OCI-LY7 (cell line): Measurements from ENCODE around the gene USP6. TPM values are rescaled to one million over a fixed set of nuclear protein-coding genes. Genes with fewer than 3 reads are reported as not detected.
A peak's percentile ranks its signal among the peaks of the same experiment; 100 is the strongest.
"Not testable (repeated sequence)": the region's sequence is repeated elsewhere in the genome, so short reads cannot be mapped to it uniquely, and the experiment has no call there.

Experiments
- BruUV-seq: library from RNA; stranded (reverse); fragments of 400-500 nt; replicated peaks from 2 replicates; lab custom pipeline; 2021; lab: Mats Ljungman, UMichigan
- CTCF ChIA-PET: fragments of 300-600 bp; sonication (Branson Sonifier 250); formaldehyde crosslinking; loops from one replicate; lab custom pipeline; 2022; ENCODE audit warnings: antibody characterized with exemption; ENCODE audit not compliant: unreplicated experiment; lab: Charles Lee
- POLR2A ChIA-PET: fragments of 300-600 bp; sonication (Branson Sonifier 250); formaldehyde crosslinking; loops from one replicate; lab custom pipeline; 2022; ENCODE audit warnings: antibody characterized with exemption; lab: Charles Lee
- DNase-seq: peaks from one replicate; pipeline ENCODE4 v3.0.0-alpha.2; 2015; ENCODE audit warnings: low spot score
- H2AFZ ChIP-seq: fragments of 200-600 bp; sonication (generic), shearing (Covaris generic); 2 replicates; pipeline ENCODE4 v1.6.1; 2014; ENCODE audit warnings: mild to moderate bottlenecking, antibody characterized with exemption, low read length, moderate library complexity
- H3K27ac ChIP-seq: fragments of 200-600 bp; sonication (generic); 2 replicates; pipeline ENCODE4 v1.5.1; 2014; ENCODE audit warnings: mixed run types, low read depth, mild to moderate bottlenecking, moderate library complexity, low read length, inconsistent platforms; ENCODE audit not compliant: poor library complexity, severe bottlenecking
- H3K36me3 ChIP-seq: fragments of 200-600 bp; sonication (generic); 2 replicates; pipeline ENCODE4 v1.6.1; 2014; ENCODE audit warnings: mild to moderate bottlenecking, antibody characterized with exemption, low read length, moderate library complexity, mixed read lengths; ENCODE audit not compliant: insufficient read depth
- H3K4me1 ChIP-seq: fragments of 200-600 bp; sonication (generic); 2 replicates; pipeline ENCODE4 v1.5.1; 2014; ENCODE audit warnings: mild to moderate bottlenecking, low read length; ENCODE audit not compliant: insufficient read depth, poor library complexity, severe bottlenecking
- H3K4me2 ChIP-seq: fragments of 200-600 bp; sonication (generic); 2 replicates; pipeline ENCODE4 v1.6.1; 2014; ENCODE audit warnings: mild to moderate bottlenecking, low read length
- H3K4me3 ChIP-seq: fragments of 200-600 bp; sonication (generic); 2 replicates; pipeline ENCODE4 v1.5.1; 2014; ENCODE audit warnings: mild to moderate bottlenecking, low read depth, low read length; ENCODE audit not compliant: poor library complexity, severe bottlenecking
- H3K79me2 ChIP-seq: fragments of 200-600 bp; sonication (generic); 2 replicates; pipeline ENCODE4 v1.6.1; 2016; ENCODE audit warnings: low read depth, mild to moderate bottlenecking, low read length, moderate library complexity, mixed read lengths; ENCODE audit not compliant: insufficient read depth
- H3K9me2 ChIP-seq: fragments of 200-600 bp; sonication (generic); 2 replicates; pipeline ENCODE4 v1.6.1; 2016; ENCODE audit warnings: mild to moderate bottlenecking, low read length, mixed read lengths; ENCODE audit not compliant: insufficient read depth
- H3K9me3 ChIP-seq: fragments of 200-600 bp; sonication (generic); 2 replicates; pipeline ENCODE4 v1.6.1; 2014; ENCODE audit warnings: mild to moderate bottlenecking, mixed run types, low read length, mixed read lengths
- H4K20me1 ChIP-seq: fragments of 200-600 bp; sonication (generic); 2 replicates; pipeline ENCODE4 v1.6.1; 2014; ENCODE audit warnings: mild to moderate bottlenecking, antibody characterized with exemption, low read length, moderate library complexity, mixed read lengths; ENCODE audit not compliant: insufficient read depth
- EZH2phosphoT487 ChIP-seq: fragments of 200-600 bp; sonication (generic); IDR thresholded peaks from 2 replicates; pipeline ENCODE4 v1.6.1; 2018; ENCODE audit warnings: low read depth, borderline replicate concordance, mild to moderate bottlenecking, mixed run types, antibody characterized with exemption, low read length, moderate library complexity, mixed read lengths
- intact Hi-C: fragments of 100-400 bp; cut with micrococcal nuclease; formaldehyde crosslinking; loops from one replicate; pipeline ENCODE4 v1.10.0; 2022; ENCODE audit not compliant: unreplicated experiment
- total RNA-seq, 2 experiments: library from RNA; depleted of rRNA in 1 of 2; stranded (reverse); fragments of >200 nt in 1 of 2; shearing (Covaris generic) in 1 of 2; gene quantifications; 2 replicates each; pipeline ENCODE4 v1.2.3, GENCODE V29; 2014 to 2022
- TF ChIP-seq, protein P1 (sequence below): fragments of 200-600 bp; sonication (generic); conservative IDR thresholded peaks from 2 replicates; pipeline ENCODE4 v1.5.1; 2014; ENCODE audit warnings: mild to moderate bottlenecking, antibody characterized with exemption, low read length, moderate library complexity, mixed read lengths

USP6 gene
- total RNA-seq, 2 experiments from 2014 or later, result 0.03 to 0.11 TPM

- Histone ChIP-seq H3K27ac (no peak overlapping the region), H3K4me1 (no peaks in the 10 kb centered on the region), H3K9me2 (no peaks in the 10 kb centered on the region), H3K79me2 (no peaks in the 10 kb centered on the region), H3K9me3 (no peaks in the 10 kb centered on the region), H3K4me2 (no peak overlapping the region), H3K36me3 (no peaks in the 10 kb centered on the region), H4K20me1 (no peaks in the 10 kb centered on the region), H2AFZ (no peak overlapping the region), H3K4me3 (no peak overlapping the region)
- intact Hi-C loops, result no loop called here
- TF ChIP-seq, protein P1, sequence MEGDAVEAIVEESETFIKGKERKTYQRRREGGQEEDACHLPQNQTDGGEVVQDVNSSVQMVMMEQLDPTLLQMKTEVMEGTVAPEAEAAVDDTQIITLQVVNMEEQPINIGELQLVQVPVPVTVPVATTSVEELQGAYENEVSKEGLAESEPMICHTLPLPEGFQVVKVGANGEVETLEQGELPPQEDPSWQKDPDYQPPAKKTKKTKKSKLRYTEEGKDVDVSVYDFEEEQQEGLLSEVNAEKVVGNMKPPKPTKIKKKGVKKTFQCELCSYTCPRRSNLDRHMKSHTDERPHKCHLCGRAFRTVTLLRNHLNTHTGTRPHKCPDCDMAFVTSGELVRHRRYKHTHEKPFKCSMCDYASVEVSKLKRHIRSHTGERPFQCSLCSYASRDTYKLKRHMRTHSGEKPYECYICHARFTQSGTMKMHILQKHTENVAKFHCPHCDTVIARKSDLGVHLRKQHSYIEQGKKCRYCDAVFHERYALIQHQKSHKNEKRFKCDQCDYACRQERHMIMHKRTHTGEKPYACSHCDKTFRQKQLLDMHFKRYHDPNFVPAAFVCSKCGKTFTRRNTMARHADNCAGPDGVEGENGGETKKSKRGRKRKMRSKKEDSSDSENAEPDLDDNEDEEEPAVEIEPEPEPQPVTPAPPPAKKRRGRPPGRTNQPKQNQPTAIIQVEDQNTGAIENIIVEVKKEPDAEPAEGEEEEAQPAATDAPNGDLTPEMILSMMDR, result no peak
- no peak for TF ChIP-seq EZH2phosphoT487
- no TSS peak for BruUV-seq
- POLR2A ChIA-PET, result no interaction called here
- CTCF ChIA-PET, result no interaction called here
- DNase-seq, result no peak
These were observed 46.1 kb upstream of the USP6 start for GRCh38 chr17:5069724-5070123.

GRCh38 chr17:5075472-5075871 lies 40.4 kb upstream of the USP6 start:
- H2AFZ ChIP-seq, DNase-seq, POLR2A ChIA-PET, H4K20me1 ChIP-seq, intact Hi-C loops, H3K36me3 ChIP-seq, H3K27ac ChIP-seq, BruUV-seq, H3K4me2 ChIP-seq, H3K9me3 ChIP-seq, H3K79me2 ChIP-seq, CTCF ChIA-PET, H3K9me2 ChIP-seq, H3K4me3 ChIP-seq: not testable (repeated sequence)
- peaks cover 17% of the 10 kb centered on the region for H3K4me1 ChIP-seq

GRCh38 chr17:5077275-5077674 lies 38.6 kb upstream of the USP6 start:
- BruUV-seq, H3K4me3 ChIP-seq: not testable (repeated sequence)

DNA sequence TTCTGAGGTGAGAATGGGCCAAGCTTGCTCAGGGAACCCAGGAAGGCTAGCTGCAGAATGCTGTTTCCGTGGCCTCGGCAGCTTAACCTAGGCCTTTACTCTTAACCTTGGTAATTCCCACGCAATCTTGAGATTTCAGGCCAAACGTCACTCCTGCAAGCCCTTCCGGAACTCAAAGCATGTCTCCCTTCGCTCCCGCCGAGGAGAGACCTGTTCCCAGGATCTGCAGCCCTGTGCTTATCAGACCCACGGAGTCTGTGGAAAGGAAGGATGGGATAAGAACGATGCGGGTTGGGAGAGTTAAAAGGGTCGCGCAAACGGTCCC lies 38.1 kb upstream of the USP6 start:
- Histone ChIP-seq H3K4me2 (peak overlapping the region; percentile 55; the same call in 1 of the 2 replicates), H3K27ac (no peak overlapping the region), H3K36me3 (no peaks in the 10 kb centered on the region), H3K4me3 (no peak overlapping the region), H2AFZ (peak overlapping the region; percentile 82; the same call in 1 of the 2 replicates), H3K79me2 (no peaks in the 10 kb centered on the region), H3K4me1 (peaks cover 17% of the 10 kb centered on the region), H3K9me3 (no peaks in the 10 kb centered on the region), H3K9me2 (no peaks in the 10 kb centered on the region), H4K20me1 (no peaks in the 10 kb centered on the region)
- ChIA-PET CTCF (no interaction called here), POLR2A (interaction anchor here (0.6 kb wide), 1 partner anchor 42 kb away, joined by 5 read pairs; no protein-coding TSS in a partner anchor)
- intact Hi-C loops, result no loop called here
- TF ChIP-seq EZH2phosphoT487, result no peak
- TF ChIP-seq, protein P1, result no peak
- no peak for DNase-seq
- no TSS peak for BruUV-seq

More at GRCh38 chr17:5077275-5077674, 38.6 kb upstream of the USP6 start:
- peaks cover 17% of the 10 kb centered on the region for H3K4me1 ChIP-seq
- POLR2A ChIA-PET, result interaction anchor here (0.6 kb wide), 1 partner anchor 41 kb away, joined by 5 read pairs; no protein-coding TSS in a partner anchor
- H3K9me3 ChIP-seq, H3K9me2 ChIP-seq, H2AFZ ChIP-seq, H3K4me2 ChIP-seq, H3K27ac ChIP-seq, H3K79me2 ChIP-seq, CTCF ChIA-PET, intact Hi-C loops, H3K36me3 ChIP-seq, DNase-seq, H4K20me1 ChIP-seq: not testable (repeated sequence)
